PC-9 (cell line): Measurements from ENCODE around the gene TDRD9. TPM values are rescaled to one million over a fixed set of nuclear protein-coding genes. Genes with fewer than 3 reads are reported as not detected.

Experiments
- BruUV-seq: library from RNA; stranded (reverse); fragments of 400-500 nt; replicated peaks from 2 replicates; lab custom pipeline; 2021; lab: Mats Ljungman, UMichigan
- CTCF ChIA-PET: fragments of 300-600 bp; sonication (Branson Sonifier 250); formaldehyde crosslinking; loops from one replicate; lab custom pipeline; 2022; ENCODE audit warnings: antibody characterized with exemption; lab: Charles Lee
- POLR2A ChIA-PET: fragments of 300-600 bp; sonication (Branson Sonifier 250); formaldehyde crosslinking; loops from one replicate; lab custom pipeline; 2022; ENCODE audit warnings: antibody characterized with exemption; ENCODE audit not compliant: unreplicated experiment; lab: Charles Lee
- DNase-seq, 2 experiments: peaks; one replicate each; pipeline versions ENCODE4 v3.0.0 to v3.0.0-alpha.2; 2015 to 2022; ENCODE audit warnings: mixed read lengths in 1 of 2
- H2AFZ ChIP-seq: fragments of 200-600 bp; sonication (generic); 2 replicates; pipeline ENCODE4 v1.8.1; 2017; ENCODE audit warnings: antibody characterized with exemption
- H3F3A ChIP-seq: fragments of 200-600 bp; sonication (generic); 2 replicates; pipeline ENCODE4 v1.8.1; 2017; ENCODE audit warnings: antibody characterized with exemption, mild to moderate bottlenecking, low read depth; ENCODE audit not compliant: insufficient read depth
- H3K27ac ChIP-seq: fragments of 200-600 bp; sonication (generic); 2 replicates; pipeline ENCODE4 v1.6.1; 2016; ENCODE audit warnings: mixed run types
- H3K27me3 ChIP-seq: fragments of 200-600 bp; sonication (generic); 2 replicates; pipeline ENCODE4 v1.6.1; 2016; ENCODE audit warnings: low read depth, mixed run types; ENCODE audit not compliant: insufficient read depth
- H3K36me3 ChIP-seq: fragments of 200-600 bp; sonication (generic); 2 replicates; pipeline ENCODE4 v1.6.1; 2016; ENCODE audit warnings: low read depth, mixed run types
- H3K4me1 ChIP-seq: fragments of 200-600 bp; sonication (generic); replicated peaks from 2 replicates; pipeline ENCODE4 v1.6.1; 2016; ENCODE audit warnings: mixed run types; ENCODE audit not compliant: insufficient read depth
- H3K4me2 ChIP-seq: fragments of 200-600 bp; sonication (generic); 2 replicates; pipeline ENCODE4 v1.6.1; 2017; ENCODE audit warnings: mixed run types
- H3K4me3 ChIP-seq: fragments of 200-600 bp; sonication (generic); 2 replicates; pipeline ENCODE4 v1.6.1; 2016; ENCODE audit warnings: mixed run types
- H3K79me2 ChIP-seq: fragments of 200-600 bp; sonication (generic); 2 replicates; pipeline ENCODE4 v1.6.1; 2017; ENCODE audit warnings: low read depth, mixed run types
- H3K9me2 ChIP-seq: fragments of 200-600 bp; sonication (generic); 2 replicates; pipeline ENCODE4 v1.8.1; 2017; ENCODE audit warnings: mild to moderate bottlenecking; ENCODE audit not compliant: insufficient read depth
- H3K9me3 ChIP-seq: fragments of 200-600 bp; sonication (generic); 2 replicates; pipeline ENCODE4 v1.8.1; 2016; ENCODE audit warnings: low read depth; ENCODE audit not compliant: insufficient read depth
- H4K20me1 ChIP-seq: fragments of 200-600 bp; sonication (generic); 2 replicates; pipeline ENCODE4 v1.8.1; 2017; ENCODE audit not compliant: insufficient read depth
- CTCF ChIP-seq: fragments of 200-600 bp; sonication (generic); conservative IDR thresholded peaks from 2 replicates; pipeline ENCODE4 v1.6.1; 2017; ENCODE audit warnings: mixed run types, antibody characterized with exemption, mild to moderate bottlenecking, moderate library complexity
- EZH2 ChIP-seq: fragments of 200-600 bp; sonication (generic); IDR thresholded peaks from 2 replicates; pipeline ENCODE4 v1.8.0; 2017; ENCODE audit warnings: antibody characterized with exemption, low read depth
- intact Hi-C: fragments of 100-400 bp; cut with micrococcal nuclease; formaldehyde crosslinking; loops from one replicate; pipeline ENCODE4 v1.10.0; 2022; ENCODE audit not compliant: unreplicated experiment
- total RNA-seq: library from RNA; stranded (reverse); gene quantifications from 2 replicates; pipeline ENCODE4 v1.2.3, GENCODE V29; 2021

TDRD9 gene
- total RNA-seq, 1 experiment from 2014 or later: 0.15 TPM

DNA sequence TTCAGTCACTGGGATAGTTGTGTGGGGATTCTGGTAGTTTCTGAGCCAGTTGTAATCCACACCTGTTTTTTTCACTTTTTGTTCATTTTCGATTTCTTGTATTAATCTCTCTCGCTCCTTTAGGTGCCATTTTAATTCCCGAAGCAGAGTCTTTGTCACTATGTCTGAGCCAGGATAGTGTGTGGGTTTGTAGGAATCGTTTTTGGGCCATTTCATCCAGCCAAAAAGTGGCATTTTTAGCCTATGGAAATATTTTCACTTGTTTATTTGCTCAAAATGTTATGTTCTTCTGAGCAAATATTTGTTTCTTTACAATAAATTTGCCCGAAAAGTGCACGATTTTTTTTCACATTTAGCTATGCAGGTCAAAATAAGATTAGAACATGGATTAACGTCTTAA lies 13.2 kb downstream of the TDRD9 start:
- BruUV-seq: no TSS peak
- intact Hi-C loops: no loop called here
- no peak for DNase-seq
- TF ChIP-seq CTCF (no peak), EZH2 (no peak)
- Histone ChIP-seq H3K4me2 (no peak overlapping the region), H3K27ac (no peak overlapping the region), H3K27me3 (peaks cover 11% of the 10 kb centered on the region; the same call in 1 of the 2 replicates), H3K4me1 (no peaks in the 10 kb centered on the region), H3F3A (no peaks in the 10 kb centered on the region), H3K9me2 (no peaks in the 10 kb centered on the region), H3K36me3 (no peaks in the 10 kb centered on the region), H3K79me2 (no peaks in the 10 kb centered on the region), H3K9me3 (no peaks in the 10 kb centered on the region), H2AFZ (no peak overlapping the region), H3K4me3 (no peak overlapping the region), H4K20me1 (no peaks in the 10 kb centered on the region)
- CTCF ChIA-PET: no interaction called here
- POLR2A ChIA-PET: no interaction called here

DNA sequence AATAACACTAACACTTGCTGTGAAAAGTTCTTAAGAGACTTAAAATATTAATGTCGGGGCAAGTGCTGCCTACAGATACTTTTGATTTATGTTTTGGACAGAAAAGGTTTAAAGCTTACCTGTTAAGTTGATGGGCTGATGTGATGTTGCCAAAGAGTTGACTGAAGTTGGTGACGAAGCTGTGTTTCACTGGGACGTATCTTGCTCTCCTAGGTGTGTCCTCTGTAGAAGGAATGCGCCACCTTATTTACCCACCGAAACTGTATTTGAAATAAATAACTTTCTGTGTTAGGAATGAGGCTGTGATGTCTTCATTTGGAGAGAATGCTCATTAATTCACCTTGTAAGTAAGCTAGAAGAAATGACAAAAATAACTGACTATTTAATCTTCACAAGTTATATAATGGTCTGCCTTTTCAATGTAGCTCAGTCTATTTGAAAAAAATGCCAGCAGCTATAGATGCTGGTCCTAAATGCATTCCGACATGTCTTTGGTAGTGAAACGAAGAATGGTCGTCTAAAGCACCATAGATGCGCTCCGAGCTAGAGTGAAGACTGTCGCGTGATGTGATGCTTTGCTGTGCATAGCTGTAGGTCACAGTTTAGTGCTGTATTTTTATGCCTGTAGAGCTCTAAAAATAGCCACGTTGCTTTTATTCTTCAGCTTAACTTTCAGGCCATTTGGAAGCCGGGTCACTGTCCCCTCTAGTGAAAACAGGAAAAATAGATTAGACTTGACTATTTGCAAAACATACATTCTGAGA lies 13.9 kb downstream of the TDRD9 start, which contains the start of gene RD3L:
RD3L (minus strand) TSS at position 557 of the 764 bp plus-strand sequence. CDS start 834 bp downstream, outside the sequence.
- Histone ChIP-seq H2AFZ (no peak within 1 kb of the TSS), H4K20me1 (no peaks in the 10 kb centered on the region), H3K9me3 (no peaks in the 10 kb centered on the region), H3K27ac (no peak within 1 kb of the TSS), H3F3A (no peaks in the 10 kb centered on the region), H3K79me2 (no peaks in the 10 kb centered on the region), H3K27me3 (peaks cover 11% of the 10 kb centered on the region; the same call in 1 of the 2 replicates), H3K36me3 (no peaks in the 10 kb centered on the region), H3K4me2 (no peak within 1 kb of the TSS), H3K4me1 (no peaks in the 10 kb centered on the region), H3K4me3 (no peak within 1 kb of the TSS), H3K9me2 (no peaks in the 10 kb centered on the region)
- intact Hi-C loops: no loop called here
- CTCF ChIA-PET: interaction anchor here (0.5 to 0.6 kb wide), 2 partner anchors 102 to 188 kb away, joined by 3 to 4 read pairs; no protein-coding TSS in a partner anchor
- POLR2A ChIA-PET: interaction anchor here (0.6 kb wide), 2 partner anchors 22 to 98 kb away, joined by 3 to 6 read pairs; no protein-coding TSS in a partner anchor
- TF ChIP-seq CTCF (no peak), EZH2 (no peak)
- DNase-seq: no peak
- BruUV-seq: no TSS peak

- no peaks in the 10 kb centered on the region for H3K4me1 ChIP-seq
- ChIA-PET CTCF (no interaction called here), POLR2A (no interaction called here)
- no TSS peak for BruUV-seq
- DNase-seq: no peak
- no peak overlapping the region for H3K27ac ChIP-seq
- H3K9me2 ChIP-seq: no peaks in the 10 kb centered on the region
- no peak overlapping the region for H3K4me2 ChIP-seq
- H3F3A ChIP-seq: no peaks in the 10 kb centered on the region
- no peak overlapping the region for H2AFZ ChIP-seq
- no peaks in the 10 kb centered on the region for H3K36me3 ChIP-seq
- no peaks in the 10 kb centered on the region for H3K79me2 ChIP-seq
- no peak for TF ChIP-seq CTCF
- no peak for TF ChIP-seq EZH2
- intact Hi-C loops: no loop called here
- peaks cover 11% of the 10 kb centered on the region; the same call in 1 of the 2 replicates for H3K27me3 ChIP-seq
- no peaks in the 10 kb centered on the region for H4K20me1 ChIP-seq
- H3K4me3 ChIP-seq: no peak overlapping the region
- no peaks in the 10 kb centered on the region for H3K9me3 ChIP-seq
Measured at GRCh38 chr14:103943673-103944072, 15.4 kb downstream of the TDRD9 start.
